ENCODE measurements around the gene TLE2. TPM values are rescaled to one million over a fixed set of nuclear protein-coding genes. Genes with fewer than 3 reads are reported as not detected.
A peak's percentile ranks its signal among the peaks of the same experiment; 100 is the strongest.

TLE2 gene
- total and polyA plus RNA-seq, 2 donors from 2014 or later = 28.2 to 76.6 TPM

GRCh38 chr19:2970201-2970835, 58.8 kb downstream of the TLE2 start:
- H3K4me3 ChIP-seq (ENCODE audit: low read length in 3 of 3) = no peak overlapping the region
- intact Hi-C loops (cut with DNase I) = no loop called here
- H3K4me1 ChIP-seq (ENCODE audit: control insufficient read depth in 2 of 3, insufficient read depth in 2 of 3, low read depth in 1 of 3, low read length in 3 of 3) = peaks cover 0 to 15% (median 11%) of the 10 kb centered on the region in 3 donors
- TF ChIP-seq, protein P1, sequence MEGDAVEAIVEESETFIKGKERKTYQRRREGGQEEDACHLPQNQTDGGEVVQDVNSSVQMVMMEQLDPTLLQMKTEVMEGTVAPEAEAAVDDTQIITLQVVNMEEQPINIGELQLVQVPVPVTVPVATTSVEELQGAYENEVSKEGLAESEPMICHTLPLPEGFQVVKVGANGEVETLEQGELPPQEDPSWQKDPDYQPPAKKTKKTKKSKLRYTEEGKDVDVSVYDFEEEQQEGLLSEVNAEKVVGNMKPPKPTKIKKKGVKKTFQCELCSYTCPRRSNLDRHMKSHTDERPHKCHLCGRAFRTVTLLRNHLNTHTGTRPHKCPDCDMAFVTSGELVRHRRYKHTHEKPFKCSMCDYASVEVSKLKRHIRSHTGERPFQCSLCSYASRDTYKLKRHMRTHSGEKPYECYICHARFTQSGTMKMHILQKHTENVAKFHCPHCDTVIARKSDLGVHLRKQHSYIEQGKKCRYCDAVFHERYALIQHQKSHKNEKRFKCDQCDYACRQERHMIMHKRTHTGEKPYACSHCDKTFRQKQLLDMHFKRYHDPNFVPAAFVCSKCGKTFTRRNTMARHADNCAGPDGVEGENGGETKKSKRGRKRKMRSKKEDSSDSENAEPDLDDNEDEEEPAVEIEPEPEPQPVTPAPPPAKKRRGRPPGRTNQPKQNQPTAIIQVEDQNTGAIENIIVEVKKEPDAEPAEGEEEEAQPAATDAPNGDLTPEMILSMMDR (IDR thresholded peaks at IDR 0.05; ENCODE audit: borderline replicate concordance, extremely low read depth, insufficient read depth) = no peak
- DNase-seq = peak in 1 of 5 donors; percentile 31
- no peak for FAIRE-seq
- H3K9ac ChIP-seq (ENCODE audit: low read length in 3 of 3) = no peak overlapping the region
- no peaks in the 10 kb centered on the region for H3K27me3 ChIP-seq (ENCODE audit: control insufficient read depth, insufficient read depth, low read length)
- H3K27ac ChIP-seq (ENCODE audit: low read depth in 2 of 2, low read length in 2 of 2) = peak overlapping the region; percentile 68 to 80
- no peaks in the 10 kb centered on the region for H3K9me3 ChIP-seq (ENCODE audit: control insufficient read depth in 2 of 3, insufficient read depth in 1 of 3, low read length in 3 of 3)
- H3K36me3 ChIP-seq (ENCODE audit: control insufficient read depth in 2 of 3, insufficient read depth in 3 of 3, low read length in 3 of 3) = no peaks in the 10 kb centered on the region

GRCh38 chr19:2969104-2969504, 60.0 kb downstream of the TLE2 start:
- no peak for FAIRE-seq
- DNase-seq = peak; percentile 64 to 89 (median 72)
- intact Hi-C loops (cut with DNase I) = loop anchor here (10.0 kb wide), 1 partner anchor 136 kb away; no protein-coding TSS in a partner anchor
- no peak overlapping the region for H3K4me3 ChIP-seq (ENCODE audit: low read length in 3 of 3)
- no peaks in the 10 kb centered on the region for H3K9me3 ChIP-seq (ENCODE audit: control insufficient read depth in 2 of 3, insufficient read depth in 1 of 3, low read length in 3 of 3)
- no peaks in the 10 kb centered on the region for H3K36me3 ChIP-seq (ENCODE audit: control insufficient read depth in 2 of 3, insufficient read depth in 3 of 3, low read length in 3 of 3)
- H3K27me3 ChIP-seq (ENCODE audit: control insufficient read depth, insufficient read depth, low read length) = no peaks in the 10 kb centered on the region
- TF ChIP-seq, protein P1 (IDR thresholded peaks at IDR 0.05; ENCODE audit: borderline replicate concordance, extremely low read depth, insufficient read depth) = no peak
- peaks cover 0 to 15% (median 11%) of the 10 kb centered on the region in 3 donors for H3K4me1 ChIP-seq (ENCODE audit: control insufficient read depth in 2 of 3, insufficient read depth in 2 of 3, low read depth in 1 of 3, low read length in 3 of 3)
- H3K27ac ChIP-seq (ENCODE audit: low read depth in 2 of 2, low read length in 2 of 2) = peak overlapping the region; percentile 83 to 84
- H3K9ac ChIP-seq (ENCODE audit: low read length in 3 of 3) = no peak overlapping the region

GRCh38 chr19:2967972-2968371, 61.1 kb downstream of the TLE2 start:
- H3K4me3 ChIP-seq (ENCODE audit: low read length in 3 of 3) = no peak overlapping the region
- H3K27me3 ChIP-seq (ENCODE audit: control insufficient read depth, insufficient read depth, low read length) = no peaks in the 10 kb centered on the region
- no peak for DNase-seq
- FAIRE-seq = no peak
- H3K9me3 ChIP-seq (ENCODE audit: control insufficient read depth in 2 of 3, insufficient read depth in 1 of 3, low read length in 3 of 3) = no peaks in the 10 kb centered on the region
- H3K9ac ChIP-seq (ENCODE audit: low read length in 3 of 3) = no peak overlapping the region
- no peak overlapping the region for H3K27ac ChIP-seq (ENCODE audit: low read depth in 2 of 2, low read length in 2 of 2)
- TF ChIP-seq, protein P1 (IDR thresholded peaks at IDR 0.05; ENCODE audit: borderline replicate concordance, extremely low read depth, insufficient read depth) = no peak
- intact Hi-C loops (cut with DNase I) = loop anchor here (10.0 kb wide), 1 partner anchor 137 kb away; no protein-coding TSS in a partner anchor
- peaks cover 0 to 15% (median 11%) of the 10 kb centered on the region in 3 donors for H3K4me1 ChIP-seq (ENCODE audit: control insufficient read depth in 2 of 3, insufficient read depth in 2 of 3, low read depth in 1 of 3, low read length in 3 of 3)
- no peaks in the 10 kb centered on the region for H3K36me3 ChIP-seq (ENCODE audit: control insufficient read depth in 2 of 3, insufficient read depth in 3 of 3, low read length in 3 of 3)
